HEK293 (cell line): ENCODE measurements around the gene KIF20A.

Source experiments
- CTCF ChIA-PET: fragments of 350-600 bp; formaldehyde crosslinking; extraction: SDS; loops from one replicate; lab custom pipeline; 2021; ENCODE audit warnings: antibody characterized with exemption; lab: Yijun Ruan, JAX
- POLR2A ChIA-PET: fragments of 300-600 bp; formaldehyde crosslinking; extraction: SDS; loops from one replicate; lab custom pipeline; 2020; ENCODE audit warnings: antibody characterized with exemption, inconsistent platforms; lab: Yijun Ruan, JAX
- H3K27ac ChIP-seq: fragments of 200-500 bp; sonication (Bioruptor generic); 2 replicates; pipeline ENCODE4 v1.5.1; 2014; ENCODE audit warnings: low read depth, low read length, control low read depth, inconsistent platforms; ENCODE audit errors: extremely low read depth
- H3K36me3 ChIP-seq, 2 experiments: fragments of 200-500 bp in 1 of 2; sonication (Bioruptor generic) in 1 of 2; 1 replicate in 1 of 2; 2 replicates in 1 of 2; pipeline ENCODE4 v1.5.1; 2014 to 2017; ENCODE audit warnings: inconsistent platforms in 2 of 2, low read length in 2 of 2; ENCODE audit not compliant: control insufficient read depth in 2 of 2, insufficient read depth in 1 of 2
- H3K4me1 ChIP-seq: fragments of 200-500 bp; sonication (Bioruptor generic); 2 replicates; pipeline ENCODE4 v1.5.1; 2014; ENCODE audit warnings: mild to moderate bottlenecking, low read length, inconsistent platforms; ENCODE audit not compliant: control insufficient read depth, insufficient read depth
- H3K4me3 ChIP-seq: 2 replicates; pipeline ENCODE4 v1.5.1; 2011; ENCODE audit warnings: low read depth, mild to moderate bottlenecking, control low read depth, low read length, moderate library complexity
- H3K9me3 ChIP-seq: fragments of 200-500 bp; sonication (Bioruptor generic); 2 replicates; pipeline ENCODE4 v1.5.1; 2014; ENCODE audit warnings: low read depth, low read length, inconsistent platforms; ENCODE audit not compliant: control insufficient read depth, insufficient read depth
- EGR2 ChIP-seq: fragments of 450-650 bp; formaldehyde crosslinking; IDR thresholded peaks from 2 replicates; pipeline ENCODE4 v1.5.1; 2016; ENCODE audit warnings: low read depth, missing biosample characterization, missing genetic modification characterization
- GFI1B ChIP-seq: fragments of 450-650 bp; formaldehyde crosslinking; IDR thresholded peaks from 2 replicates; pipeline ENCODE4 v1.5.1; 2016; ENCODE audit warnings: missing biosample characterization, missing genetic modification characterization
- HOXA7 ChIP-seq: sonication (generic); formaldehyde crosslinking; IDR thresholded peaks from 2 replicates; pipeline ENCODE4 v1.8.1; 2022; ENCODE audit warnings: missing genetic modification reagents, borderline replicate concordance
- SCRT2 ChIP-seq: fragments of 450-650 bp; formaldehyde crosslinking; IDR thresholded peaks from 2 replicates; pipeline ENCODE4 v1.5.1; 2016; ENCODE audit warnings: missing biosample characterization, missing genetic modification characterization
- ZBTB49 ChIP-seq: fragments of 450-650 bp; formaldehyde crosslinking; IDR thresholded peaks from 2 replicates; pipeline ENCODE4 v1.5.1; 2016; ENCODE audit warnings: missing biosample characterization, missing genetic modification characterization, low read depth
- ZNF211 ChIP-seq: fragments of 450-650 bp; formaldehyde crosslinking; IDR thresholded peaks from 2 replicates; pipeline ENCODE4 v1.5.1; 2016; ENCODE audit warnings: low read depth, missing biosample characterization, missing genetic modification characterization
- ZNF510 ChIP-seq: fragments of 450-650 bp; formaldehyde crosslinking; IDR thresholded peaks from 2 replicates; pipeline ENCODE4 v1.5.1; 2018; ENCODE audit warnings: mild to moderate bottlenecking, missing genetic modification characterization, missing biosample characterization; ENCODE audit not compliant: insufficient replicate concordance
- ZNF513 ChIP-seq: fragments of 450-650 bp; IDR thresholded peaks from 2 replicates; pipeline ENCODE4 v1.5.1; 2018; ENCODE audit warnings: missing biosample characterization, missing genetic modification characterization
- ZNF548 ChIP-seq: fragments of 450-650 bp; formaldehyde crosslinking; IDR thresholded peaks from 2 replicates; pipeline ENCODE4 v1.5.1; 2016; ENCODE audit warnings: missing biosample characterization, missing genetic modification characterization
- ZNF76 ChIP-seq: fragments of 450-650 bp; formaldehyde crosslinking; IDR thresholded peaks from 2 replicates; pipeline ENCODE4; 2016; ENCODE audit warnings: low read depth, missing biosample characterization, missing genetic modification characterization, borderline replicate concordance

The KIF20A gene

GRCh38 chr5:138233280-138233679 is 54.4 kb downstream of the KIF20A start:
- CTCF ChIA-PET, result interaction anchor here (0.9 to 3.0 kb wide), 2 partner anchors 11 to 217 kb away, joined by 3 to 15 read pairs; no protein-coding TSS in a partner anchor
- TF ChIP-seq ZNF211, result no peak
- TF ChIP-seq ZNF548 (tag by site-specific recombination), result peak; percentile 90
- TF ChIP-seq, all 188 proteins: peak for 1
- Histone ChIP-seq H3K27ac (no peak overlapping the region), H3K9me3 (no peaks in the 10 kb centered on the region), H3K4me3 (no peak overlapping the region), H3K36me3 (no peaks in the 10 kb centered on the region), H3K4me1 (peaks cover 18% of the 10 kb centered on the region)
- POLR2A ChIA-PET, result no interaction called here

GRCh38 chr5:138234651-138235050 is 55.7 kb downstream of the KIF20A start:
- Histone ChIP-seq H3K27ac (no peak overlapping the region), H3K36me3 (no peaks in the 10 kb centered on the region), H3K4me3 (no peak overlapping the region), H3K4me1 (peaks cover 18% of the 10 kb centered on the region), H3K9me3 (no peaks in the 10 kb centered on the region)
- ChIA-PET CTCF (interaction anchor here (0.6 to 1.1 kb wide), 4 partner anchors 15 to 966 kb away, joined by 3 read pairs; no protein-coding TSS in a partner anchor), POLR2A (no interaction called here)
- TF ChIP-seq ZNF76 (tag by site-specific recombination) (no peak), ZBTB49 (tag by site-specific recombination) (no peak), EGR2 (tag by site-specific recombination) (0 out of 2 replicates have a peak, but pooled peaks have one; percentile 43), ZNF510 (tag by site-specific recombination) (no peak), SCRT2 (tag by site-specific recombination) (no peak), ZNF513 (no peak), HOXA7 (CRISPR knock-in tag) (no peak), GFI1B (tag by site-specific recombination) (no peak)
